ENCODE data around the gene RAB31. TPM values are rescaled to one million over a fixed set of nuclear protein-coding genes. Genes with fewer than 3 reads are reported as not detected.

The RAB31 gene
- total and polyA plus RNA-seq, 4 donors: 21.5 to 114 (median 49.5) TPM

GRCh38 chr18:9829397-9829712 is 121.3 kb downstream of the RAB31 start:
- Histone ChIP-seq H3K9me3 (ENCODE audit: control insufficient read depth in 4 of 4, insufficient read depth in 3 of 4, low read length in 3 of 4) (no peaks in the 10 kb centered on the region), H3K4me3 (no peak overlapping the region), H3K4me1 (ENCODE audit: control insufficient read depth in 5 of 5, insufficient read depth in 5 of 5, low read length in 5 of 5) (peaks cover 0 to 19% (median 4%) of the 10 kb centered on the region in 5 donors), H3K27ac (ENCODE audit: low read depth in 1 of 2, low read length in 1 of 2) (no peak overlapping the region), H3K9ac (ENCODE audit: insufficient read depth in 1 of 2, low read length in 2 of 2) (no peak overlapping the region), H3K27me3 (ENCODE audit: control insufficient read depth in 3 of 3, insufficient read depth in 3 of 3, low read length in 2 of 3) (no peaks in the 10 kb centered on the region), H3K36me3 (ENCODE audit: control insufficient read depth in 4 of 4, insufficient read depth in 4 of 4, low read length in 4 of 4) (no peaks in the 10 kb centered on the region)
- ATAC-seq (ENCODE audit: insufficient read depth, low FRiP score) (no peak), DNase-seq (no peak)
- no peak for TF ChIP-seq CTCF (IDR thresholded peaks at IDR 0.05; ENCODE audit: control extremely low read depth, extremely low read depth)
- WGBS, 2 donors: 89 to 90% methylated on average over 6 of the region's 6 CpGs

- ATAC-seq (ENCODE audit: insufficient read depth, low FRiP score): no peak
- DNase-seq: no peak
- Histone ChIP-seq H3K27me3 (ENCODE audit: control insufficient read depth in 3 of 3, insufficient read depth in 3 of 3, low read length in 2 of 3) (no peaks in the 10 kb centered on the region), H3K9me3 (ENCODE audit: control insufficient read depth in 4 of 4, insufficient read depth in 3 of 4, low read length in 3 of 4) (no peaks in the 10 kb centered on the region), H3K9ac (ENCODE audit: insufficient read depth in 1 of 2, low read length in 2 of 2) (no peak overlapping the region), H3K4me3 (no peak overlapping the region), H3K4me1 (ENCODE audit: control insufficient read depth in 5 of 5, insufficient read depth in 5 of 5, low read length in 5 of 5) (peaks cover 0 to 30% (median 9%) of the 10 kb centered on the region in 5 donors), H3K36me3 (ENCODE audit: control insufficient read depth in 4 of 4, insufficient read depth in 4 of 4, low read length in 4 of 4) (no peaks in the 10 kb centered on the region), H3K27ac (ENCODE audit: low read depth in 1 of 2, low read length in 1 of 2) (no peak overlapping the region)
- 83 to 86% methylated on average over 13 of the region's 13 CpGs for WGBS, 2 donors
- TF ChIP-seq CTCF (IDR thresholded peaks at IDR 0.05; ENCODE audit: control extremely low read depth, extremely low read depth): no peak
Observed at GRCh38 chr18:9831036-9831722, 123.1 kb downstream of the RAB31 start.

DNA sequence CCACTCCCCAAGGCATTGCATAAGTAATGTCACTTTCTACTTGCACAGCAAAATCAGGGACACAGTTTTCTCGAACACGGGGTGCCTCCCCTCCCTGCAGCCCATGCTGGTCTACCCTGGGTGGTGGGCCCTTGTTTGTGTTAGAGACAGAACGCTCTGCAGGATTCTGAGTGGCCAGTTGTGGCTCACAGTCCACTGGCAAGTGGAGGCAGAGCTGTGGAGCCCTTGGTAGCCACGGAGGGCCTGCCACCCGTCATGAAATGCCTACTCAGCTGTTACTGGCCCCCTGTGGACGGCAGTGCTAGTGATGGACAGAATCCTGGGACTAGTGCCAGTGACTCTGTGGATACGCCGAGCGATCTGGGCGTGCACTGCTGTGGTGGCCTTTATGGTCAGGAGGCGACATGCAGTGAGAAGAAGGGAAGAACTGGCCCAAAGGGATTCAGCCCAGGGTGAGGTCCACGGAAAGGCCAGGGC is 123.7 kb downstream of the RAB31 start:
- Histone ChIP-seq H3K4me3 (no peak overlapping the region), H3K27ac (ENCODE audit: low read depth in 1 of 2, low read length in 1 of 2) (no peak overlapping the region), H3K4me1 (ENCODE audit: control insufficient read depth in 5 of 5, insufficient read depth in 5 of 5, low read length in 5 of 5) (peaks cover 0 to 35% (median 11%) of the 10 kb centered on the region in 5 donors), H3K9ac (ENCODE audit: insufficient read depth in 1 of 2, low read length in 2 of 2) (no peak overlapping the region), H3K9me3 (ENCODE audit: control insufficient read depth in 4 of 4, insufficient read depth in 3 of 4, low read length in 3 of 4) (no peaks in the 10 kb centered on the region), H3K36me3 (ENCODE audit: control insufficient read depth in 4 of 4, insufficient read depth in 4 of 4, low read length in 4 of 4) (no peaks in the 10 kb centered on the region), H3K27me3 (ENCODE audit: control insufficient read depth in 3 of 3, insufficient read depth in 3 of 3, low read length in 2 of 3) (peaks cover 0 to 2% (median 0%) of the 10 kb centered on the region in 3 donors)
- no peak for ATAC-seq (ENCODE audit: insufficient read depth, low FRiP score)
- TF ChIP-seq CTCF (IDR thresholded peaks at IDR 0.05; ENCODE audit: control extremely low read depth, extremely low read depth): no peak
- WGBS, 2 donors: 93 to 95% methylated on average over 11 to 12 of the region's 12 CpGs
- DNase-seq: no peak

GRCh38 chr18:9832871-9833270 is 124.8 kb downstream of the RAB31 start:
- peaks cover 0 to 30% (median 9%) of the 10 kb centered on the region in 5 donors for H3K4me1 ChIP-seq (ENCODE audit: control insufficient read depth in 5 of 5, insufficient read depth in 5 of 5, low read length in 5 of 5)
- no peak for TF ChIP-seq CTCF (IDR thresholded peaks at IDR 0.05; ENCODE audit: control extremely low read depth, extremely low read depth)
- H3K9ac ChIP-seq (ENCODE audit: insufficient read depth in 1 of 2, low read length in 2 of 2): no peak overlapping the region
- H3K27ac ChIP-seq (ENCODE audit: low read depth in 1 of 2, low read length in 1 of 2): no peak overlapping the region
- no peak overlapping the region for H3K4me3 ChIP-seq
- peaks cover 0 to 2% (median 0%) of the 10 kb centered on the region in 3 donors for H3K27me3 ChIP-seq (ENCODE audit: control insufficient read depth in 3 of 3, insufficient read depth in 3 of 3, low read length in 2 of 3)
- H3K9me3 ChIP-seq (ENCODE audit: control insufficient read depth in 4 of 4, insufficient read depth in 3 of 4, low read length in 3 of 4): no peaks in the 10 kb centered on the region
- H3K36me3 ChIP-seq (ENCODE audit: control insufficient read depth in 4 of 4, insufficient read depth in 4 of 4, low read length in 4 of 4): no peaks in the 10 kb centered on the region
- WGBS, 2 donors: 97 to 98% methylated on average over 20 of the region's 20 CpGs
- ATAC-seq (ENCODE audit: insufficient read depth, low FRiP score) (no peak), DNase-seq (no peak)
